Measurements from ENCODE around the gene ZDHHC5. TPM values are rescaled to one million over a fixed set of nuclear protein-coding genes. Genes with fewer than 3 reads are reported as not detected.

ZDHHC5 gene
- total and polyA plus RNA-seq, 2 of the 13 experiments (the other 11 are each of a cell fraction or from before 2014, with no cell fraction given), result 26.6 to 34.0 TPM

DNA sequence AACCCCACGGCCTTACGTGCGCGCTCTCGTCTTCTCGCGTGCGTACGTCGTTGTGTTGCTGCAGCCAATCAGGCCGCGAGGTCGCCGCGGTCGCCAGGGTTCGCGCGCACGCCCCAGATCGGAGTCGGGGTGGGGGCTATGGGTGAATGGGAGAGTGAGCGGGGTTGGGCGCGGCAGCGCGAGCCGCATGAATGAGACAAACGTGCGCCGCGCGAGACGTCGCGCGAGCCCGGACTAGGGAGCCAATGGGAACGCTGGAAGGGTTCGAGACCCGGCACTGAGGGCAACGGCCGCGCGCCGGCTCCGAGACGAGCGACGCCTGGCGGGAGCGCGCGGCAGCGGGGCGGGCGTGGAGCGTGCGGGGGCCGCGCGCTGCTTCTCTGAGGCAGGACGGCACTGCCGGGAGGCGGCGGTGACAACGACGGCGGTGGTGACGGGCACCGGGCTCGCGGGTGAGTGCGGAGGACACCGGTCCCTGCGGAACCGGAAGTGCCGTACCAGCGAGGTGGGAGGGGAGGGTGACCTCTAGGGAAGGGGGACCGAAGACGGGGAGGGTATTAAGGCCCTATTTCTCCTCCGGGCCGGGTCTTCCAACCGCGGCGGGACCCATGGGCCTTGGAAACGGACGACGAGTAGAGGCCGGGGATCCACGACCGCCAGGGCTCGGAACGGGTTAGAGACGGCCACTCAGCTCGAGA, at the start of gene ZDHHC5 (continued):
- TF ChIP-seq ZNF512B (CRISPR knock-in tag; IDR thresholded peaks at IDR 0.05; ENCODE audit: borderline replicate concordance) (no peak), TSC22D2 (CRISPR knock-in tag; IDR thresholded peaks at IDR 0.05; ENCODE audit: borderline replicate concordance) (0 out of 2 replicates have a peak, but pooled peaks have one; percentile 21), TRIM22 (IDR thresholded peaks at IDR 0.05) (no peak), CC2D1A (CRISPR knock-in tag; IDR thresholded peaks at IDR 0.05) (0 out of 2 replicates have a peak, but pooled peaks have one; percentile 25), GRHL1 (CRISPR knock-in tag; conservative IDR thresholded peaks at IDR 0.05) (no peak), ERF (CRISPR knock-in tag; IDR thresholded peaks at IDR 0.05) (0 out of 2 replicates have a peak, but pooled peaks have one; percentile 7), REXO4 (CRISPR knock-in tag; IDR thresholded peaks at IDR 0.05; ENCODE audit: borderline replicate concordance) (no peak), PPARG (CRISPR knock-in tag; conservative IDR thresholded peaks at IDR 0.05) (peak; percentile 16; the same call in 1 of the 2 replicates), POLR2A (IDR thresholded peaks at IDR 0.05; ENCODE audit: insufficient read depth in 1 of 2, low read depth in 2 of 2, low read length in 2 of 2) (peak; percentile 59 to 88), SRSF4 (IDR thresholded peaks at IDR 0.05; ENCODE audit: low read depth, low read length, poor library complexity, severe bottlenecking) (no peak), ZNF350 (CRISPR knock-in tag; IDR thresholded peaks at IDR 0.05; ENCODE audit: borderline replicate concordance, low read depth) (peak; percentile 40; the same call in 1 of the 2 replicates), ZNF639 (CRISPR knock-in tag; conservative IDR thresholded peaks at IDR 0.05) (peak; percentile 98), HES4 (CRISPR knock-in tag; IDR thresholded peaks at IDR 0.05; ENCODE audit: borderline replicate concordance) (no peak), SOX6 (IDR thresholded peaks at IDR 0.05) (no peak), SOX6 (CRISPR knock-in tag; IDR thresholded peaks at IDR 0.05) (peak; percentile 58)
- TF ChIP-seq, protein P1, sequence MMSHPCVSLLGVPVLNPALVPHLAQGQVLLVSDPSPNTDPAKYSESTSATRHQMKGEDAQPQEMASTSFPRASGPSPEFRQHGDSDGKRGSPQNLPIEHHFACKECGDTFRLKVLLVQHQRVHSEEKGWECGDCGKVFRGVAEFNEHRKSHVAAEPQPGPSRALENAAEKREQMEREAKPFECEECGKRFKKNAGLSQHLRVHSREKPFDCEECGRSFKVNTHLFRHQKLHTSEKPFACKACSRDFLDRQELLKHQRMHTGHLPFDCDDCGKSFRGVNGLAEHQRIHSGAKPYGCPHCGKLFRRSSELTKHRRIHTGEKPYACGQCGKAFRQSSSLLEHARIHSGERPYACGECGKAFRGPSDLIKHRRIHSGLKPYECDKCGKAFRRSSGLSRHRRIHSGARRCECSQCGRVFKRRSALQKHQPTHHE (CRISPR knock-in tag; IDR thresholded peaks at IDR 0.05; ENCODE audit: borderline replicate concordance), result 0 out of 2 replicates have a peak, but pooled peaks have one; percentile 22
- TF ChIP-seq, protein P2, sequence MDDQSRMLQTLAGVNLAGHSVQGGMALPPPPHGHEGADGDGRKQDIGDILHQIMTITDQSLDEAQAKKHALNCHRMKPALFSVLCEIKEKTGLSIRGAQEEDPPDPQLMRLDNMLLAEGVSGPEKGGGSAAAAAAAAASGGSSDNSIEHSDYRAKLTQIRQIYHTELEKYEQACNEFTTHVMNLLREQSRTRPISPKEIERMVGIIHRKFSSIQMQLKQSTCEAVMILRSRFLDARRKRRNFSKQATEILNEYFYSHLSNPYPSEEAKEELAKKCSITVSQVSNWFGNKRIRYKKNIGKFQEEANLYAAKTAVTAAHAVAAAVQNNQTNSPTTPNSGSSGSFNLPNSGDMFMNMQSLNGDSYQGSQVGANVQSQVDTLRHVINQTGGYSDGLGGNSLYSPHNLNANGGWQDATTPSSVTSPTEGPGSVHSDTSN (CRISPR knock-in tag; IDR thresholded peaks at IDR 0.05; ENCODE audit: borderline replicate concordance), result no peak
